Neural progenitor cell (in vitro differentiated cells): ENCODE results near the gene SLCO6A1. TPM values are rescaled to one million over a fixed set of nuclear protein-coding genes. Genes with fewer than 3 reads are reported as not detected.

Experiments used
- DNase-seq: peaks from one replicate; pipeline ENCODE4 v3.0.0-alpha.2; 2016; ENCODE audit warnings: low spot score
- H2AFZ ChIP-seq: fragments of 200-600 bp; sonication (generic); replicated peaks from 2 replicates; pipeline ENCODE4 v1.6.1; 2016; ENCODE audit warnings: antibody characterized with exemption
- H3F3A ChIP-seq: fragments of 200-600 bp; sonication (generic); 2 replicates; pipeline ENCODE4 v1.6.1; 2016; ENCODE audit warnings: antibody characterized with exemption, low read depth
- H3K27ac ChIP-seq: fragments of 200-600 bp; sonication (generic); 2 replicates; pipeline ENCODE4 v1.5.1; 2016; ENCODE audit warnings: mild to moderate bottlenecking
- H3K27me3 ChIP-seq: fragments of 200-600 bp; sonication (generic); 2 replicates; pipeline ENCODE4 v1.6.1; 2016; ENCODE audit warnings: mild to moderate bottlenecking, moderate library complexity
- H3K36me3 ChIP-seq: fragments of 200-600 bp; sonication (generic); 2 replicates; pipeline ENCODE4 v1.5.1; 2016
- H3K4me1 ChIP-seq: fragments of 200-600 bp; sonication (generic); 2 replicates; pipeline ENCODE4 v1.6.1; 2016; ENCODE audit warnings: mixed run types
- H3K4me2 ChIP-seq: fragments of 200-600 bp; sonication (generic); 2 replicates; pipeline ENCODE4 v1.6.1; 2016
- H3K4me3 ChIP-seq: fragments of 200-600 bp; sonication (generic); 2 replicates; pipeline ENCODE4 v1.5.1; 2016
- H3K79me2 ChIP-seq: fragments of 200-600 bp; sonication (generic); 2 replicates; pipeline ENCODE4 v1.6.1; 2016; ENCODE audit warnings: low read depth
- H3K9ac ChIP-seq: fragments of 200-600 bp; sonication (generic); 2 replicates; pipeline ENCODE4 v1.6.1; 2016
- H3K9me3 ChIP-seq: fragments of 200-600 bp; sonication (generic); 2 replicates; pipeline ENCODE4 v1.5.1; 2016; ENCODE audit warnings: low read depth
- H4K20me1 ChIP-seq: fragments of 200-600 bp; sonication (generic); 2 replicates; pipeline ENCODE4 v1.6.1; 2016; ENCODE audit warnings: low read depth
- H3K27ac Mint-ChIP-seq: 3 replicates; pipeline ENCODE4 v1.8.0; 2021; ENCODE audit warnings: mixed read lengths
- H3K27me3 Mint-ChIP-seq: 2 replicates; pipeline ENCODE4 v1.8.0; 2022; ENCODE audit warnings: low read depth, mild to moderate bottlenecking, inconsistent platforms, moderate library complexity, mixed read lengths; ENCODE audit not compliant: insufficient read depth
- H3K36me3 Mint-ChIP-seq: 3 replicates; pipeline ENCODE4 v1.8.0; 2021; ENCODE audit warnings: mixed read lengths
- H3K4me1 Mint-ChIP-seq: 3 replicates; pipeline ENCODE4 v1.8.0; 2021; ENCODE audit warnings: mixed read lengths
- H3K4me3 Mint-ChIP-seq: 3 replicates; pipeline ENCODE4 v1.8.0; 2021; ENCODE audit warnings: mild to moderate bottlenecking, moderate library complexity, mixed read lengths
- H3K9me3 Mint-ChIP-seq: 3 replicates; pipeline ENCODE4 v1.8.0; 2020; ENCODE audit warnings: mixed read lengths
- EZH2 ChIP-seq: fragments of 200-600 bp; sonication (generic); IDR thresholded peaks from 2 replicates; pipeline ENCODE4 v1.6.1; 2017; ENCODE audit warnings: antibody characterized with exemption, mild to moderate bottlenecking, moderate library complexity
- EZH2phosphoT487 ChIP-seq: fragments of 200-600 bp; sonication (generic); IDR thresholded peaks from 2 replicates; pipeline ENCODE4 v1.6.1; 2017; ENCODE audit warnings: antibody characterized with exemption
- total RNA-seq: library from RNA; depleted of rRNA; stranded (reverse); fragments of >200 nt; gene quantifications from 2 replicates; pipeline ENCODE4 v1.2.3, GENCODE V29; 2015; ENCODE audit warnings: low replicate concordance
- TF ChIP-seq, protein P1 (sequence below): fragments of 200-600 bp; sonication (generic); IDR thresholded peaks from 2 replicates; pipeline ENCODE4 v1.5.1; 2017; ENCODE audit warnings: antibody characterized with exemption, mild to moderate bottlenecking

The SLCO6A1 gene
- total RNA-seq, 1 donor from 2014 or later = 0.51 TPM

DNA sequence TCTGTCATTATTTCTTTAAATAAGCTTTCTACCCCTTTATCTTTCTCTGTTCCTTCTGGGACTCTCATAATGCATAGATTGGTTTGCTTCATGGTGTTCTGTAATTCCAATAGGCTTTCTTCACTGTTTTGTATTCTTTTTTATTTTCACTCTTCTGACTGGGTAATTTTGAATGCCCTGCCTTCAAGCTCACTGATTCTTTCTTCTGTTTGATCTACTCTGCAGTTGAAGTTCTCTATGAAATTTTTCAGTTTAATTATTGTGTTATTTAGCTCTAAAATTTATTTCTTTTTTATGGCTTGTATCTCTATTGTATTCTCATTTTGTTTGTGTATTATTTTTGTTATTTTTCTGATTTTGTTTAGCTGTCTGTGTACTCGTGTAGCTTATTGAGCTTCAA, 113.4 kb downstream of the SLCO6A1 start:
- TF ChIP-seq, protein P1, sequence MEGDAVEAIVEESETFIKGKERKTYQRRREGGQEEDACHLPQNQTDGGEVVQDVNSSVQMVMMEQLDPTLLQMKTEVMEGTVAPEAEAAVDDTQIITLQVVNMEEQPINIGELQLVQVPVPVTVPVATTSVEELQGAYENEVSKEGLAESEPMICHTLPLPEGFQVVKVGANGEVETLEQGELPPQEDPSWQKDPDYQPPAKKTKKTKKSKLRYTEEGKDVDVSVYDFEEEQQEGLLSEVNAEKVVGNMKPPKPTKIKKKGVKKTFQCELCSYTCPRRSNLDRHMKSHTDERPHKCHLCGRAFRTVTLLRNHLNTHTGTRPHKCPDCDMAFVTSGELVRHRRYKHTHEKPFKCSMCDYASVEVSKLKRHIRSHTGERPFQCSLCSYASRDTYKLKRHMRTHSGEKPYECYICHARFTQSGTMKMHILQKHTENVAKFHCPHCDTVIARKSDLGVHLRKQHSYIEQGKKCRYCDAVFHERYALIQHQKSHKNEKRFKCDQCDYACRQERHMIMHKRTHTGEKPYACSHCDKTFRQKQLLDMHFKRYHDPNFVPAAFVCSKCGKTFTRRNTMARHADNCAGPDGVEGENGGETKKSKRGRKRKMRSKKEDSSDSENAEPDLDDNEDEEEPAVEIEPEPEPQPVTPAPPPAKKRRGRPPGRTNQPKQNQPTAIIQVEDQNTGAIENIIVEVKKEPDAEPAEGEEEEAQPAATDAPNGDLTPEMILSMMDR = no peak
- H3K27me3 Mint-ChIP-seq = no peaks in the 10 kb centered on the region

DNA sequence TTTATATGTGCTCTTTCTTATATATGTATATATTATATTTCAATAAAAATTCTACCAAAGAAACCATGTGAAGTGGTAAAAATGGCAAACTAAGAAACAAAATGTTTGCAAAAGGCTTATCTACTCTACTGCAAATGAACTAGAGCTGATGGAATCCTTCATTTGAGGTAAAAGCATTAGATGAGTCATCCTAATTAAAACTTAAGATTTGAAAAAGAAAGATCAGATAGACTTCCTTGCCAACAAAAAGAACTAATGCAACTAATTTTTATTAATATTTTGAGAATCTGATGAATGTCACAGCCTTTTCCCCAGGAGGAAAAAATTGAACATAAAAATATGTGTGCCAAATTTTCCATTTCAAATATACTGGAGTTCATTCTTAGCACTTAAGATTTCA, 118.6 kb downstream of the SLCO6A1 start:
- no peak overlapping the region for H2AFZ ChIP-seq
- peaks cover 2% of the 10 kb centered on the region for H3K9me3 Mint-ChIP-seq
- no peaks in the 10 kb centered on the region for H3F3A ChIP-seq
- H3K27ac ChIP-seq = no peak overlapping the region
- TF ChIP-seq EZH2 (no peak), EZH2phosphoT487 (no peak)
- TF ChIP-seq, protein P1 = no peak
- H3K36me3 ChIP-seq = no peaks in the 10 kb centered on the region
- H3K9me3 ChIP-seq = no peaks in the 10 kb centered on the region
- no peak for DNase-seq
- no peaks in the 10 kb centered on the region for H3K27me3 ChIP-seq
- no peaks in the 10 kb centered on the region for H3K4me1 Mint-ChIP-seq
- no peaks in the 10 kb centered on the region for H3K79me2 ChIP-seq
- no peak overlapping the region for H3K27ac Mint-ChIP-seq
- H3K9ac ChIP-seq = no peak overlapping the region
- no peaks in the 10 kb centered on the region for H3K27me3 Mint-ChIP-seq
- no peaks in the 10 kb centered on the region for H3K36me3 Mint-ChIP-seq
- no peak overlapping the region for H3K4me3 Mint-ChIP-seq
- no peaks in the 10 kb centered on the region for H4K20me1 ChIP-seq
- H3K4me1 ChIP-seq = no peaks in the 10 kb centered on the region
- H3K4me2 ChIP-seq = no peak overlapping the region
- no peak overlapping the region for H3K4me3 ChIP-seq

More for the DNA sequence above, 113.4 kb downstream of the SLCO6A1 start:
- DNase-seq = no peak
- H4K20me1 ChIP-seq = no peaks in the 10 kb centered on the region
- H3K9me3 ChIP-seq = no peaks in the 10 kb centered on the region
- H3K9ac ChIP-seq = no peak overlapping the region
- H2AFZ ChIP-seq = no peak overlapping the region
- peaks cover 8% of the 10 kb centered on the region for H3K9me3 Mint-ChIP-seq
- H3K79me2 ChIP-seq = no peaks in the 10 kb centered on the region
- no peak overlapping the region for H3K27ac ChIP-seq
- H3K27ac Mint-ChIP-seq = no peak overlapping the region
- H3K4me3 ChIP-seq = no peak overlapping the region
- H3K4me2 ChIP-seq = no peak overlapping the region
- no peak overlapping the region for H3K4me3 Mint-ChIP-seq
- H3K36me3 ChIP-seq = no peaks in the 10 kb centered on the region
- no peaks in the 10 kb centered on the region for H3K36me3 Mint-ChIP-seq
- no peaks in the 10 kb centered on the region for H3K4me1 Mint-ChIP-seq
- H3K27me3 ChIP-seq = no peaks in the 10 kb centered on the region
- no peaks in the 10 kb centered on the region for H3F3A ChIP-seq
- no peaks in the 10 kb centered on the region for H3K4me1 ChIP-seq

DNA sequence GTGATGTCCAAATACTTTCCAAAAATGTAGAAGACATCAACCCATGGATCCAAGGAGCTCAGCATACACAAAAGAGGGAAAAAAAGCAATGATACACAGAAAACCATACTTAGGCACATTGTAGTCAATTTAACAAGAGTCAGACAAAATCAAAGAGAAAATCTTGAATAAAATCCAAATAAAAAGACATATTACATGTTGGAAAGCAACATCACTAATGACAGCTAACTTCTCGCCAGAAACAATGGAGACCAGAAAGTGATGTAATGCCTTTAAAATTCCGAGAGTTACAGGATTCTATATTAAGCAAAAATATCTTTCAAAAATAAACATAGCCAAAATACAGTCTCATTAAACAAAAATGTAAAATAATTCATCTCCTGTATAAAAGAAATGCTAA, 122.9 kb downstream of the SLCO6A1 start:
- TF ChIP-seq EZH2 = no peak
- no peak for TF ChIP-seq EZH2phosphoT487
- TF ChIP-seq, protein P1 = no peak
- H3K4me3 ChIP-seq = no peak overlapping the region
- H3K27me3 ChIP-seq = no peaks in the 10 kb centered on the region
- H3K79me2 ChIP-seq = no peaks in the 10 kb centered on the region
- Mint-ChIP-seq H3K4me1 (no peaks in the 10 kb centered on the region), H3K27ac (no peak overlapping the region), H3K9me3 (no peaks in the 10 kb centered on the region), H3K27me3 (no peaks in the 10 kb centered on the region), H3K36me3 (no peaks in the 10 kb centered on the region), H3K4me3 (no peak overlapping the region)
- H3K9ac ChIP-seq = no peak overlapping the region
- no peaks in the 10 kb centered on the region for H3F3A ChIP-seq
- H3K4me2 ChIP-seq = no peak overlapping the region
- H3K27ac ChIP-seq = no peak overlapping the region
- H2AFZ ChIP-seq = no peak overlapping the region
- no peaks in the 10 kb centered on the region for H3K9me3 ChIP-seq
- no peak for DNase-seq
- H3K4me1 ChIP-seq = no peaks in the 10 kb centered on the region
- no peaks in the 10 kb centered on the region for H3K36me3 ChIP-seq
- H4K20me1 ChIP-seq = no peaks in the 10 kb centered on the region

DNA sequence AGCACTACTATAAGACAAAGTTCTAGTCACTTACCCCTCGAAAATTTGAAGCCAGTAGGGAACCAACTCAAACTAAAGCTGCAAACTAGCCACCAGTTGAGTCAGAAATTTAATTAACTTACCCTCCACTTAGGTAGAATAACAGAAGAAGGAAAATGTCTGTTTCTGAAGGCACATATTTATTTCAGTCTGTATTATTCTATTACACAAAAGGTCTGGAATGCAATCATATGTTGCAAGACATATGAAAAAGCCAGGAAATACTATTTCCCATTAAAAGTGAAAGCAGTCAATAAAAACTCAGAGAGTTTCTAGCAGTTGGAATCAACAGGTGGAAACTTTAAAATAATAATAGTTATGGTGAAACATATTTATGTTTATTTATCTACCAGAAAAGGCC, 123.5 kb downstream of the SLCO6A1 start:
- Histone ChIP-seq H2AFZ (no peak overlapping the region), H3K4me2 (no peak overlapping the region), H3K27me3 (no peaks in the 10 kb centered on the region), H3K27ac (no peak overlapping the region), H3K9ac (no peak overlapping the region), H3K4me3 (no peak overlapping the region), H4K20me1 (no peaks in the 10 kb centered on the region), H3K9me3 (no peaks in the 10 kb centered on the region), H3F3A (no peaks in the 10 kb centered on the region), H3K79me2 (no peaks in the 10 kb centered on the region), H3K4me1 (no peaks in the 10 kb centered on the region), H3K36me3 (no peaks in the 10 kb centered on the region)
- no peak overlapping the region for H3K27ac Mint-ChIP-seq
- no peak overlapping the region for H3K4me3 Mint-ChIP-seq
- no peaks in the 10 kb centered on the region for H3K36me3 Mint-ChIP-seq
- no peaks in the 10 kb centered on the region for H3K4me1 Mint-ChIP-seq
- DNase-seq = no peak
- H3K27me3 Mint-ChIP-seq = no peaks in the 10 kb centered on the region
- no peaks in the 10 kb centered on the region for H3K9me3 Mint-ChIP-seq
- TF ChIP-seq EZH2phosphoT487 = no peak
- no peak for TF ChIP-seq EZH2
- TF ChIP-seq, protein P1 = no peak
